ENCODE measurements around the gene ACRBP. TPM values are rescaled to one million over a fixed set of nuclear protein-coding genes. Genes with fewer than 3 reads are reported as not detected.

Gene ACRBP
- total RNA-seq, 2 donors from 2014 or later = 5.1 to 9.1 TPM

- no peak overlapping the region for H3K4me3 ChIP-seq
- H3K27ac ChIP-seq = peak overlapping the region; percentile 74 to 93
- TF ChIP-seq CTCF (IDR thresholded peaks at IDR 0.05) = no peak
- H3K4me1 ChIP-seq (ENCODE audit: control insufficient read depth in 1 of 2, low read depth in 2 of 2) = peaks cover 29 to 44% of the 10 kb centered on the region in 2 donors
- DNase-seq (ENCODE audit: low spot score) (no peak), ATAC-seq (ENCODE audit: insufficient number of reproducible peaks, low FRiP score, low read depth) (no peak)
- H3K9me3 ChIP-seq = no peaks in the 10 kb centered on the region
- no peaks in the 10 kb centered on the region for H3K27me3 ChIP-seq (replicated peaks; ENCODE audit: insufficient read depth)
- H3K36me3 ChIP-seq = no peaks in the 10 kb centered on the region
Measured at GRCh38 chr12:6608592-6609281, 38.5 kb downstream of the ACRBP start.

GRCh38 chr12:6607751-6608591 is 39.3 kb downstream of the ACRBP start:
- TF ChIP-seq CTCF (IDR thresholded peaks at IDR 0.05) = no peak
- ATAC-seq (ENCODE audit: insufficient number of reproducible peaks, low FRiP score, low read depth) (peak; percentile 35), DNase-seq (ENCODE audit: low spot score) (peak; percentile 48)
- H3K27me3 ChIP-seq (replicated peaks; ENCODE audit: insufficient read depth) = no peaks in the 10 kb centered on the region
- H3K4me1 ChIP-seq (ENCODE audit: control insufficient read depth in 1 of 2, low read depth in 2 of 2) = peaks cover 32 to 46% of the 10 kb centered on the region in 2 donors
- H3K9me3 ChIP-seq = no peaks in the 10 kb centered on the region
- peak overlapping the region; percentile 74 to 93 for H3K27ac ChIP-seq
- H3K36me3 ChIP-seq = no peaks in the 10 kb centered on the region
- H3K4me3 ChIP-seq = no peak overlapping the region

- Histone ChIP-seq H3K4me3 (peak overlapping the region; percentile 92), H3K4me1 (ENCODE audit: control insufficient read depth in 1 of 2, low read depth in 2 of 2) (peaks cover 28 to 43% of the 10 kb centered on the region in 2 donors), H3K36me3 (peaks cover 7% of the 10 kb centered on the region), H3K27me3 (replicated peaks; ENCODE audit: insufficient read depth) (no peaks in the 10 kb centered on the region), H3K9me3 (no peaks in the 10 kb centered on the region), H3K27ac (peak overlapping the region; percentile 91 to 93)
- TF ChIP-seq CTCF (IDR thresholded peaks at IDR 0.05) = no peak
- ATAC-seq (ENCODE audit: insufficient number of reproducible peaks, low FRiP score, low read depth) (peak; percentile 16), DNase-seq (ENCODE audit: low spot score) (peak; percentile 43)
Measured at GRCh38 chr12:6606331-6607131, 40.7 kb downstream of the ACRBP start.

- no peak for TF ChIP-seq CTCF (IDR thresholded peaks at IDR 0.05)
- Histone ChIP-seq H3K27me3 (replicated peaks; ENCODE audit: insufficient read depth) (no peaks in the 10 kb centered on the region), H3K4me1 (ENCODE audit: control insufficient read depth in 1 of 2, low read depth in 2 of 2) (peaks cover 28 to 41% of the 10 kb centered on the region in 2 donors), H3K4me3 (peak overlapping the region; percentile 92), H3K36me3 (peaks cover 16% of the 10 kb centered on the region), H3K9me3 (no peaks in the 10 kb centered on the region), H3K27ac (peak overlapping the region; percentile 91 to 93)
- ATAC-seq (ENCODE audit: insufficient number of reproducible peaks, low FRiP score, low read depth) (no peak), DNase-seq (ENCODE audit: low spot score) (no peak)
Measured at GRCh38 chr12:6605421-6606330, 41.6 kb downstream of the ACRBP start.
